Muscle of leg (tissue), 11 donors: Measurements from ENCODE around the gene KDM2B. TPM values are rescaled to one million over a fixed set of nuclear protein-coding genes. Genes with fewer than 3 reads are reported as not detected.
"Not testable (repeated sequence)": the region's sequence is repeated elsewhere in the genome, so short reads cannot be mapped to it uniquely, and the experiment has no call there.

Source experiments
- DNase-seq: peaks from one replicate; pipeline ENCODE4 v3.0.0; 2013
- H3K27ac ChIP-seq: one replicate; pipeline ENCODE4 v1.5.1; 2013; ENCODE audit warnings: mild to moderate bottlenecking, low read length, control low read depth
- H3K27me3 ChIP-seq: one replicate; pipeline ENCODE4 v1.6.1; 2013; ENCODE audit warnings: low read length; ENCODE audit not compliant: control insufficient read depth, insufficient read depth
- H3K36me3 ChIP-seq: one replicate; pipeline ENCODE4 v1.6.1; 2013; ENCODE audit warnings: low read length; ENCODE audit not compliant: control insufficient read depth, insufficient read depth
- H3K4me1 ChIP-seq: one replicate; pipeline ENCODE4 v1.6.1; 2013; ENCODE audit warnings: low read length; ENCODE audit not compliant: control insufficient read depth, insufficient read depth
- H3K4me3 ChIP-seq: one replicate; pipeline ENCODE4 v1.5.1; 2013; ENCODE audit warnings: low read length, control low read depth
- H3K9me3 ChIP-seq: replicated peaks from 2 replicates; pipeline ENCODE4 v1.6.1; 2013; ENCODE audit warnings: low read depth, low read length; ENCODE audit not compliant: control insufficient read depth
- WGBS: methylation state at CpG from one replicate; pipeline ENCODE4 v1.1.5; 2013; ENCODE audit warnings: missing lambda C conversion rate; ENCODE audit not compliant: insufficient coverage; 5-methylcytosine and 5-hydroxymethylcytosine counted together
- polyA plus RNA-seq, 8 donors: library from polyadenylated mRNA; unstranded; fragments of 120-200 nt; gene quantifications; one replicate each; pipeline versions ENCODE4 v1.2.1 to v1.2.3, GENCODE V29; 2013; ENCODE audit warnings: inconsistent platforms in 1 of 8, low replicate concordance in 1 of 8; ENCODE audit not compliant: insufficient read length in 8 of 8, insufficient read depth in 1 of 8
- total RNA-seq: library from RNA; stranded (reverse); fragments of 120-200 nt; gene quantifications from one replicate; pipeline ENCODE4 v1.2.4, GENCODE V29; 2013

KDM2B gene
- total and polyA plus RNA-seq, 9 donors = 15.3 to 27.3 (median 23.2) TPM

- no peaks in the 10 kb centered on the region for H3K36me3 ChIP-seq
- H3K9me3 ChIP-seq = no peaks in the 10 kb centered on the region
- WGBS = 21% methylated on average over 3 of the region's 10 CpGs
- peak overlapping the region; percentile 23 for H3K4me3 ChIP-seq
- peak overlapping the region; percentile 91 for H3K27ac ChIP-seq
- H3K27me3 ChIP-seq = no peaks in the 10 kb centered on the region
- peak; percentile 65 for DNase-seq
- peaks cover 9% of the 10 kb centered on the region for H3K4me1 ChIP-seq
These were observed 9.8 kb upstream of the KDM2B start for GRCh38 chr12:121590476-121591143.

GRCh38 chr12:121584885-121585284 lies 4.1 kb upstream of the KDM2B start:
- H3K36me3 ChIP-seq, H3K27ac ChIP-seq, H3K4me3 ChIP-seq, H3K27me3 ChIP-seq, H3K9me3 ChIP-seq, DNase-seq: not testable (repeated sequence)
- H3K4me1 ChIP-seq = peaks cover 23% of the 10 kb centered on the region
- WGBS = 100% methylated on average over 2 of the region's 6 CpGs

GRCh38 chr12:121583334-121583661 lies 2.5 kb upstream of the KDM2B start:
- H3K4me3 ChIP-seq, DNase-seq, H3K36me3 ChIP-seq, H3K27me3 ChIP-seq, H3K27ac ChIP-seq, H3K9me3 ChIP-seq: not testable (repeated sequence)
- peaks cover 31% of the 10 kb centered on the region for H3K4me1 ChIP-seq
- WGBS = no CpG with 5 or more reads among the region's 2 CpGs

GRCh38 chr12:121582583-121583333 lies 1.9 kb upstream of the KDM2B start:
- Histone ChIP-seq H3K4me3 (no peak overlapping the region), H3K36me3 (no peaks in the 10 kb centered on the region), H3K9me3 (no peaks in the 10 kb centered on the region), H3K27ac (peak overlapping the region; percentile 13), H3K4me1 (peaks cover 37% of the 10 kb centered on the region), H3K27me3 (no peaks in the 10 kb centered on the region)
- 60% methylated on average over 2 of the region's 13 CpGs for WGBS
- no peak for DNase-seq

- WGBS = 27% methylated on average over 10 of the region's 17 CpGs
- peak; percentile 74 for DNase-seq
These were observed 1.0 kb upstream of the KDM2B start for GRCh38 chr12:121581686-121582429.

GRCh38 chr12:121579981-121580868 lies 598 bp downstream of the KDM2B start:
- WGBS = 0% methylated on average over 17 of the region's 54 CpGs
- Histone ChIP-seq H3K27me3 (no peaks in the 10 kb centered on the region), H3K36me3 (no peaks in the 10 kb centered on the region), H3K9me3 (no peaks in the 10 kb centered on the region), H3K4me1 (peaks cover 55% of the 10 kb centered on the region), H3K27ac (peak overlapping the region; percentile 89), H3K4me3 (peak overlapping the region; percentile 66)
- peak; percentile 86 for DNase-seq

More at GRCh38 chr12:121581686-121582429, 1.0 kb upstream of the KDM2B start:
- H3K36me3 ChIP-seq = no peaks in the 10 kb centered on the region
- H3K9me3 ChIP-seq = no peaks in the 10 kb centered on the region
- H3K4me1 ChIP-seq = peaks cover 46% of the 10 kb centered on the region
- H3K4me3 ChIP-seq = no peak overlapping the region
- no peaks in the 10 kb centered on the region for H3K27me3 ChIP-seq
- H3K27ac ChIP-seq = peak overlapping the region; percentile 71

- WGBS = under 1% methylated on average over 36 of the region's 53 CpGs
- H3K4me3 ChIP-seq = peak overlapping the region; percentile 66
- DNase-seq = peak; percentile 57
- H3K27ac ChIP-seq = peak overlapping the region; percentile 89
- no peaks in the 10 kb centered on the region for H3K9me3 ChIP-seq
- H3K27me3 ChIP-seq = no peaks in the 10 kb centered on the region
- H3K36me3 ChIP-seq = peaks cover 2% of the 10 kb centered on the region
- H3K4me1 ChIP-seq = peaks cover 59% of the 10 kb centered on the region
These were observed 1.5 kb downstream of the KDM2B start for GRCh38 chr12:121579190-121579791.

- peaks cover 2% of the 10 kb centered on the region for H3K36me3 ChIP-seq
- H3K27me3 ChIP-seq = no peaks in the 10 kb centered on the region
- H3K4me1 ChIP-seq = peaks cover 65% of the 10 kb centered on the region
- no peaks in the 10 kb centered on the region for H3K9me3 ChIP-seq
- H3K4me3 ChIP-seq = peak overlapping the region; percentile 66
- 8% methylated on average over 69 of the region's 77 CpGs for WGBS
- peak; percentile 58 for DNase-seq
- H3K27ac ChIP-seq = no peak overlapping the region
These were observed 2.3 kb downstream of the KDM2B start for GRCh38 chr12:121578230-121579189.
